HepG2 (cell line): Measurements from ENCODE around the gene NEIL1.

Experiments
- BRF2 ChIP-seq: sonication (generic); formaldehyde crosslinking; IDR thresholded peaks from 2 replicates; pipeline ENCODE4 v1.8.1; 2022; ENCODE audit warnings: mild to moderate bottlenecking, missing genetic modification reagents
- CBFB ChIP-seq: sonication (generic); formaldehyde crosslinking; IDR thresholded peaks from 2 replicates; pipeline ENCODE4 v1.4.0; 2020; ENCODE audit warnings: missing genetic modification reagents
- CREB1 ChIP-seq, 2 experiments: fragments of 450-650 bp in 1 of 2; IDR thresholded peaks; 2 replicates each; pipeline ENCODE4 v1.6.1; 2016 to 2017; ENCODE audit warnings: control low read depth in 1 of 2, mild to moderate bottlenecking in 1 of 2, missing compliant biosample characterization in 1 of 2, missing genetic modification characterization in 1 of 2
- CTCF ChIP-seq: sonication (generic); formaldehyde crosslinking; IDR thresholded peaks from 2 replicates; pipeline ENCODE4 v1.5.0; 2020; ENCODE audit warnings: mild to moderate bottlenecking, missing genetic modification reagents, moderate library complexity
- ESRRA ChIP-seq: sonication (generic); formaldehyde crosslinking; IDR thresholded peaks from 2 replicates; pipeline ENCODE4 v1.5.1; 2020; ENCODE audit warnings: mild to moderate bottlenecking, low read depth, missing genetic modification reagents
- FIP1L1 ChIP-seq: fragments of 200-400 bp; formaldehyde crosslinking; IDR thresholded peaks from 2 replicates; pipeline ENCODE4 v1.6.1; 2018; ENCODE audit warnings: low read depth, mild to moderate bottlenecking, low read length, moderate library complexity, borderline replicate concordance; ENCODE audit not compliant: insufficient read depth
- FOXM1 ChIP-seq: sonication (generic); formaldehyde crosslinking; IDR thresholded peaks from 2 replicates; pipeline ENCODE4 v1.5.0; 2020; ENCODE audit warnings: missing genetic modification reagents
- HNRNPH1 ChIP-seq: fragments of 200-400 bp; formaldehyde crosslinking; optimal IDR thresholded peaks from 2 replicates; pipeline ENCODE3; 2017; ENCODE audit warnings: mild to moderate bottlenecking, low read depth, low read length
- REST ChIP-seq, 2 experiments: IDR thresholded peaks; 2 replicates each; pipeline ENCODE4 v1.6.1; 2011 to 2012; ENCODE audit warnings: low read length in 2 of 2, borderline replicate concordance in 1 of 2, low read depth in 1 of 2, mild to moderate bottlenecking in 1 of 2, moderate library complexity in 1 of 2
- TBL1XR1 ChIP-seq: fragments of 150-350 bp; IDR thresholded peaks from 2 replicates; pipeline ENCODE4 v1.6.1; 2014; ENCODE audit warnings: borderline replicate concordance, low read length; ENCODE audit not compliant: partially characterized antibody
- ZNF800 ChIP-seq: sonication (generic); formaldehyde crosslinking; IDR thresholded peaks from 2 replicates; pipeline ENCODE4 v1.4.0; 2020; ENCODE audit warnings: missing genetic modification reagents
- TF ChIP-seq, protein P1 (sequence below), 2 experiments: sonication (generic) in 1 of 2; formaldehyde crosslinking in 1 of 2; IDR thresholded peaks; 2 replicates each; pipeline versions ENCODE4 v1.4.0 to v1.6.1; 2018 to 2020; ENCODE audit warnings: missing genetic modification reagents in 2 of 2, borderline replicate concordance in 1 of 2, low read depth in 1 of 2, mild to moderate bottlenecking in 1 of 2, missing biosample characterization in 1 of 2

GRCh38 chr15:75363786-75364185 lies 16.9 kb downstream of the NEIL1 start:
- TF ChIP-seq CTCF = no peak
- TF ChIP-seq REST (IDR thresholded peaks at IDR 0.05; ENCODE audit: borderline replicate concordance in 1 of 2, low read depth in 1 of 2, low read length in 2 of 2) = no peak
- TF ChIP-seq, protein P1, sequence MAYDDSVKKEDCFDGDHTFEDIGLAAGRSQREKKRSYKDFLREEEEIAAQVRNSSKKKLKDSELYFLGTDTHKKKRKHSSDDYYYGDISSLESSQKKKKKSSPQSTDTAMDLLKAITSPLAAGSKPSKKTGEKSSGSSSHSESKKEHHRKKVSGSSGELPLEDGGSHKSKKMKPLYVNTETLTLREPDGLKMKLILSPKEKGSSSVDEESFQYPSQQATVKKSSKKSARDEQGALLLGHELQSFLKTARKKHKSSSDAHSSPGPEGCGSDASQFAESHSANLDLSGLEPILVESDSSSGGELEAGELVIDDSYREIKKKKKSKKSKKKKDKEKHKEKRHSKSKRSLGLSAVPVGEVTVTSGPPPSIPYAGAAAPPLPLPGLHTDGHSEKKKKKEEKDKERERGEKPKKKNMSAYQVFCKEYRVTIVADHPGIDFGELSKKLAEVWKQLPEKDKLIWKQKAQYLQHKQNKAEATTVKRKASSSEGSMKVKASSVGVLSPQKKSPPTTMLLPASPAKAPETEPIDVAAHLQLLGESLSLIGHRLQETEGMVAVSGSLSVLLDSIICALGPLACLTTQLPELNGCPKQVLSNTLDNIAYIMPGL (CRISPR knock-in tag; IDR thresholded peaks at IDR 0.05; ENCODE audit: borderline replicate concordance in 1 of 2, low read depth in 1 of 2) = no peak
- no peak for TF ChIP-seq CREB1 (IDR thresholded peaks at IDR 0.05)
- TF ChIP-seq CREB1 (CRISPR knock-in tag; IDR thresholded peaks at IDR 0.05) = no peak
- no peak for TF ChIP-seq FIP1L1
- no peak for TF ChIP-seq TBL1XR1
- TF ChIP-seq BRF2 (CRISPR knock-in tag) = no peak
- TF ChIP-seq ZNF800 = no peak
- TF ChIP-seq CBFB (CRISPR knock-in tag) = no peak
- no peak for TF ChIP-seq HNRNPH1
- TF ChIP-seq ESRRA (CRISPR knock-in tag) = no peak
- TF ChIP-seq FOXM1 (CRISPR knock-in tag) = no peak
